OCI-LY1 (cell line): ENCODE results near the gene SPTB.

Source experiments
- CTCF ChIP-seq: fragments of 200-600 bp; sonication (generic), shearing (Covaris generic); IDR thresholded peaks from 2 replicates; pipeline ENCODE4 v1.5.1; 2017; ENCODE audit warnings: mild to moderate bottlenecking, antibody characterized with exemption, low read length, moderate library complexity, mixed read lengths
- EZH2 ChIP-seq: fragments of 200-600 bp; sonication (generic), shearing (Covaris generic); IDR thresholded peaks from 2 replicates; pipeline ENCODE4 v1.8.0; 2017; ENCODE audit warnings: borderline replicate concordance, mixed run types, mild to moderate bottlenecking, antibody characterized with exemption, low read length, moderate library complexity, mixed read lengths

- no peak for TF ChIP-seq CTCF
- TF ChIP-seq EZH2 = no peak
These were observed 46.8 kb upstream of the SPTB start for GRCh38 chr14:64926398-64926995.
